SU-DHL-6 (cell line): ENCODE measurements around the gene CSNK2A3.

ENCODE experiments used
- H2AFZ ChIP-seq: fragments of 200-600 bp; sonication (generic); 2 replicates; pipeline ENCODE4 v1.6.1; 2014; ENCODE audit warnings: low read depth, mild to moderate bottlenecking, moderate library complexity, mixed read lengths, antibody characterized with exemption, low read length; ENCODE audit not compliant: severe bottlenecking
- H3F3A ChIP-seq: fragments of 200-600 bp; shearing (Covaris generic); 2 replicates; pipeline ENCODE4 v1.6.0; 2016; ENCODE audit warnings: antibody characterized with exemption, mild to moderate bottlenecking; ENCODE audit not compliant: insufficient read depth
- H3K27ac ChIP-seq: fragments of 200-600 bp; sonication (generic); 2 replicates; pipeline ENCODE4 v1.5.1; 2016; ENCODE audit warnings: low read depth, mild to moderate bottlenecking, low read length, moderate library complexity, mixed read lengths
- H3K27me3 ChIP-seq: fragments of 200-600 bp; sonication (generic), shearing (Covaris generic); 2 replicates; pipeline ENCODE4 v1.6.0; 2014; ENCODE audit warnings: mild to moderate bottlenecking, low read length
- H3K36me3 ChIP-seq: fragments of 200-600 bp; sonication (generic); 2 replicates; pipeline ENCODE4 v1.6.1; 2014; ENCODE audit warnings: mild to moderate bottlenecking, low read length, mixed read lengths
- H3K4me2 ChIP-seq: fragments of 300-600, 200-600 bp; shearing (Covaris generic), sonication (generic); 2 replicates; pipeline ENCODE4 v1.6.0; 2014; ENCODE audit warnings: low read length, low read depth, mild to moderate bottlenecking; ENCODE audit not compliant: poor library complexity, severe bottlenecking
- H3K4me3 ChIP-seq: fragments of 200-600 bp; sonication (generic); 2 replicates; pipeline ENCODE4 v1.5.1; 2014; ENCODE audit warnings: antibody characterized with exemption, low read length, mild to moderate bottlenecking, mixed read lengths; ENCODE audit not compliant: insufficient read depth, poor library complexity, severe bottlenecking
- H3K79me2 ChIP-seq: fragments of 200-600 bp; sonication (generic); 2 replicates; pipeline ENCODE4 v1.6.1; 2014; ENCODE audit warnings: mild to moderate bottlenecking, low read length, moderate library complexity; ENCODE audit not compliant: insufficient read depth
- H3K9ac ChIP-seq: fragments of 200-600 bp; sonication (generic); 2 replicates; pipeline ENCODE4 v1.7.0; 2014; ENCODE audit warnings: mild to moderate bottlenecking, low read length
- H3K9me2 ChIP-seq: fragments of 200-600 bp; sonication (generic); replicated peaks from 2 replicates; pipeline ENCODE4 v1.6.1; 2014; ENCODE audit warnings: low read length; ENCODE audit not compliant: insufficient read depth
- H3K9me3 ChIP-seq: fragments of 200-600 bp; sonication (generic); 2 replicates; pipeline ENCODE4 v1.6.1; 2014; ENCODE audit warnings: low read length, mixed read lengths; ENCODE audit not compliant: insufficient read depth
- H4K20me1 ChIP-seq: fragments of 200-600 bp; sonication (generic); 2 replicates; pipeline ENCODE4 v1.6.1; 2014; ENCODE audit warnings: low read depth, mild to moderate bottlenecking, antibody characterized with exemption, low read length, moderate library complexity, mixed read lengths
- EZH2phosphoT487 ChIP-seq: fragments of 200-600 bp; sonication (generic), shearing (Covaris generic); conservative IDR thresholded peaks from 2 replicates; pipeline ENCODE4 v1.6.1; 2018; ENCODE audit warnings: mild to moderate bottlenecking, antibody characterized with exemption, low read length, moderate library complexity, mixed read lengths
- TF ChIP-seq, protein P1 (sequence below): fragments of 200-600 bp; sonication (generic); IDR thresholded peaks from one replicate; pipeline ENCODE4 v1.5.1; 2017; ENCODE audit warnings: antibody characterized with exemption, mild to moderate bottlenecking, low read length, moderate library complexity; ENCODE audit not compliant: insufficient read depth, poor library complexity, severe bottlenecking

Gene CSNK2A3

DNA sequence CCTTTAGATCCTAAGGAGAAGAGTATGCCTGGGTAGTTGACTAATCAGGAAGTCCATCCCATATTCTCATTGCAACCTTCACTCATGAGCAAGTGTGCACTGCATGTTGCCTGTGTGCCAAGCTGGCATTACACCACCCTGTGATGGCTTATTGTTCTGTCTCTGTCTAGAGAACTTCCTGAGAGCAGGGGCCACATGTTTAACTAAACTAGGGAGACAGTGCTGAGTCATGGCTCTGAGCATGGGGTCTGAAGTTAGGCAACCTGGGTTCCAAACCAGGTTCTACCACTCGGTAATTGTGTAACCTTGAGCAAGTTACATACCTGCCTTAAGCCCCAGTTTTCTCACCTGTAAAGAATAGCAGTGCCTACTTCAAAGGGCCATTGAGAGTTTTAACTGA lies 39.6 kb downstream of the CSNK2A3 start:
- Histone ChIP-seq H3K27me3 (no peaks in the 10 kb centered on the region), H3K9me2 (no peaks in the 10 kb centered on the region), H3K4me3 (no peak overlapping the region), H3K79me2 (no peaks in the 10 kb centered on the region), H3K4me2 (no peak overlapping the region), H3K9me3 (no peaks in the 10 kb centered on the region), H3K27ac (no peak overlapping the region), H2AFZ (no peak overlapping the region), H3F3A (no peaks in the 10 kb centered on the region), H3K36me3 (no peaks in the 10 kb centered on the region), H4K20me1 (no peaks in the 10 kb centered on the region), H3K9ac (no peak overlapping the region)
- TF ChIP-seq, protein P1, sequence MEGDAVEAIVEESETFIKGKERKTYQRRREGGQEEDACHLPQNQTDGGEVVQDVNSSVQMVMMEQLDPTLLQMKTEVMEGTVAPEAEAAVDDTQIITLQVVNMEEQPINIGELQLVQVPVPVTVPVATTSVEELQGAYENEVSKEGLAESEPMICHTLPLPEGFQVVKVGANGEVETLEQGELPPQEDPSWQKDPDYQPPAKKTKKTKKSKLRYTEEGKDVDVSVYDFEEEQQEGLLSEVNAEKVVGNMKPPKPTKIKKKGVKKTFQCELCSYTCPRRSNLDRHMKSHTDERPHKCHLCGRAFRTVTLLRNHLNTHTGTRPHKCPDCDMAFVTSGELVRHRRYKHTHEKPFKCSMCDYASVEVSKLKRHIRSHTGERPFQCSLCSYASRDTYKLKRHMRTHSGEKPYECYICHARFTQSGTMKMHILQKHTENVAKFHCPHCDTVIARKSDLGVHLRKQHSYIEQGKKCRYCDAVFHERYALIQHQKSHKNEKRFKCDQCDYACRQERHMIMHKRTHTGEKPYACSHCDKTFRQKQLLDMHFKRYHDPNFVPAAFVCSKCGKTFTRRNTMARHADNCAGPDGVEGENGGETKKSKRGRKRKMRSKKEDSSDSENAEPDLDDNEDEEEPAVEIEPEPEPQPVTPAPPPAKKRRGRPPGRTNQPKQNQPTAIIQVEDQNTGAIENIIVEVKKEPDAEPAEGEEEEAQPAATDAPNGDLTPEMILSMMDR, result no peak
- TF ChIP-seq EZH2phosphoT487, result no peak

GRCh38 chr11:11312738-11313137 lies 40.3 kb downstream of the CSNK2A3 start:
- H2AFZ ChIP-seq, result no peak overlapping the region
- no peak overlapping the region for H3K27ac ChIP-seq
- no peaks in the 10 kb centered on the region for H3K27me3 ChIP-seq
- no peaks in the 10 kb centered on the region for H3K79me2 ChIP-seq
- H3K36me3 ChIP-seq, result no peaks in the 10 kb centered on the region
- no peaks in the 10 kb centered on the region for H3K9me3 ChIP-seq
- H4K20me1 ChIP-seq, result no peaks in the 10 kb centered on the region
- no peaks in the 10 kb centered on the region for H3K9me2 ChIP-seq
- H3K4me2 ChIP-seq, result no peak overlapping the region
- H3K4me3 ChIP-seq, result no peak overlapping the region
- TF ChIP-seq EZH2phosphoT487, result no peak
- TF ChIP-seq, protein P1, result no peak
- no peak overlapping the region for H3K9ac ChIP-seq
- no peaks in the 10 kb centered on the region for H3F3A ChIP-seq

DNA sequence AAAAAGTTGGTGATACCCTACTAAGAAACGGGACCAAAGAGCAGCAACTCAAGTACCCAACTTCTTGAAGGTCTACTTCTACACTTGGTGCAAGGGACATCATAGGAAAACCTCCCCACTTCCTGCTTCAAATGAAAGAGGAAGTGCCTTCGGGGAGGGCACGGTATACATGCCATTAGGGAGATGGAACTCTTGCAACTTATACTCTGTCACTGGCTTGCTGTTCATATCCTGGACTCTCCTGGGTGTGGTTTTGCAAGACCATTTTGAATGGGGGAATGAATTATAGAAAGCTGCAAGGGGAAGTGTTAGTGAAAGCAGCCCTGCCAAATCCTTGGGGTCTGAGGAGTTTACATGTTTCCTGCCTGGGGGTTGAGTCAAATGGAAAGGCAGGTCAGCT lies 41.9 kb downstream of the CSNK2A3 start:
- Histone ChIP-seq H4K20me1 (no peaks in the 10 kb centered on the region), H3K36me3 (no peaks in the 10 kb centered on the region), H3K9me3 (no peaks in the 10 kb centered on the region), H3F3A (no peaks in the 10 kb centered on the region), H3K79me2 (no peaks in the 10 kb centered on the region), H3K9me2 (no peaks in the 10 kb centered on the region), H3K27ac (no peak overlapping the region), H3K9ac (no peak overlapping the region), H3K4me3 (no peak overlapping the region), H3K4me2 (no peak overlapping the region), H2AFZ (no peak overlapping the region), H3K27me3 (no peaks in the 10 kb centered on the region)
- TF ChIP-seq EZH2phosphoT487, result no peak
- TF ChIP-seq, protein P1, result no peak

- no peak overlapping the region for H3K27ac ChIP-seq
- no peak overlapping the region for H3K4me3 ChIP-seq
- TF ChIP-seq EZH2phosphoT487, result no peak
- TF ChIP-seq, protein P1, result no peak
- no peak overlapping the region for H2AFZ ChIP-seq
- H3K79me2 ChIP-seq, result no peaks in the 10 kb centered on the region
- no peak overlapping the region for H3K4me2 ChIP-seq
- no peaks in the 10 kb centered on the region for H3K27me3 ChIP-seq
- H3K9me3 ChIP-seq, result no peaks in the 10 kb centered on the region
- H3K36me3 ChIP-seq, result no peaks in the 10 kb centered on the region
- no peaks in the 10 kb centered on the region for H3K9me2 ChIP-seq
- no peak overlapping the region for H3K9ac ChIP-seq
- H3F3A ChIP-seq, result no peaks in the 10 kb centered on the region
- H4K20me1 ChIP-seq, result no peaks in the 10 kb centered on the region
These were observed 43.1 kb downstream of the CSNK2A3 start for GRCh38 chr11:11309906-11310305.
